ENCODE measurements around the gene B3GALT4. TPM values are rescaled to one million over a fixed set of nuclear protein-coding genes. Genes with fewer than 3 reads are reported as not detected.
A peak's percentile ranks its signal among the peaks of the same experiment; 100 is the strongest.

B3GALT4 gene
- total and polyA plus RNA-seq, 2 of the 13 experiments (the other 11 are each of a cell fraction or from before 2014, with no cell fraction given), result 0.04 to 0.27 TPM

DNA sequence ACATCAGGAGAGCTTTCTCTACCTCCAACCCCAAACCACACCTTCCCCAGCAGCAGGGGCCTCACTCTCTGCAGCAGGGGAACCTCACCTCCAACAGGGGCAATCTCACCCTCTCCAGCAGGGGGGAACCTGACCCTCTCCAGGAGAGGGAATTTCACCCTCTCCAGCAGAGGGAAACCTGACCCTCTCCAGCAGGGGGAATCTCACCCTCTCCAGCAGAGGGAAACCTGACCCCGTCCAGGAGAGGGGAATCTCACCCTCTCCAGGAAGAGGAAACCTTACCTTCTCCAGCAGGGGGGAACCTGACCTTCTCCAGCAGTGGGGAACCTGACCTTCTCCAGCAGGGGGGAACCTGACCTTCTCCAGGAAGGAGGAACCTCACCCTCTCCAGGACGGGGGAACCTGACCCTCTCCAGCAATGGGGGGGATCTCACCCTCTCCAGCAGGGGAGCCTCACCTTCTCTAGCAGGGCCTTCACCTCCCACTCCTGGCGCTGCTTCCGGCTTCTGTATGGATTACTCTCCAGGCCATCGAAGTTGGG lies 3.1 kb downstream of the B3GALT4 start (continued):
- TF ChIP-seq RAD21 (CRISPR knock-in tag; IDR thresholded peaks at IDR 0.05) (peak; percentile 96), TCF7 (IDR thresholded peaks at IDR 0.05; ENCODE audit: low read depth) (no peak), RXRB (CRISPR knock-in tag; IDR thresholded peaks at IDR 0.05; ENCODE audit: borderline replicate concordance) (peak; percentile 26; the same call in 1 of the 2 replicates), ZMYM3 (CRISPR knock-in tag; IDR thresholded peaks at IDR 0.05) (no peak), XBP1 (CRISPR knock-in tag; IDR thresholded peaks at IDR 0.05) (no peak), MAFF (IDR thresholded peaks at IDR 0.05; ENCODE audit: low read depth, low read length) (no peak), ZNF597 (CRISPR knock-in tag; IDR thresholded peaks at IDR 0.05) (no peak), PLSCR1 (CRISPR knock-in tag; IDR thresholded peaks at IDR 0.05; ENCODE audit: borderline replicate concordance) (no peak), PPARG (CRISPR knock-in tag; conservative IDR thresholded peaks at IDR 0.05) (no peak), HOXA3 (CRISPR knock-in tag; IDR thresholded peaks at IDR 0.05) (peak; percentile 69; the same call in 1 of the 2 replicates), PHF20 (CRISPR knock-in tag; IDR thresholded peaks at IDR 0.05) (0 out of 2 replicates have a peak, but pooled peaks have one; percentile 37), SIX4 (CRISPR knock-in tag; IDR thresholded peaks at IDR 0.05) (peak; percentile 89), ZNF564 (CRISPR knock-in tag; IDR thresholded peaks at IDR 0.05) (no peak), ZNF724P (CRISPR knock-in tag; IDR thresholded peaks at IDR 0.05; ENCODE audit: borderline replicate concordance) (no peak), NONO (IDR thresholded peaks at IDR 0.05) (no peak), NONO (CRISPR knock-in tag; conservative IDR thresholded peaks at IDR 0.05) (0 out of 2 replicates have a peak, but pooled peaks have one; percentile 40), RBFOX2 (IDR thresholded peaks at IDR 0.05; ENCODE audit: low read depth, low read length) (no peak), FOXO1 (CRISPR knock-in tag; IDR thresholded peaks at IDR 0.05) (no peak), ZNF639 (CRISPR knock-in tag; conservative IDR thresholded peaks at IDR 0.05) (no peak)
- TF ChIP-seq, protein P1, sequence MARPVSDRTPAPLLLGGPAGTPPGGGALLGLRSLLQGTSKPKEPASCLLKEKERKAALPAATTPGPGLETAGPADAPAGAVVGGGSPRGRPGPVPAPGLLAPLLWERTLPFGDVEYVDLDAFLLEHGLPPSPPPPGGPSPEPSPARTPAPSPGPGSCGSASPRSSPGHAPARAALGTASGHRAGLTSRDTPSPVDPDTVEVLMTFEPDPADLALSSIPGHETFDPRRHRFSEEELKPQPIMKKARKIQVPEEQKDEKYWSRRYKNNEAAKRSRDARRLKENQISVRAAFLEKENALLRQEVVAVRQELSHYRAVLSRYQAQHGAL (CRISPR knock-in tag; IDR thresholded peaks at IDR 0.05; ENCODE audit: not compliant biosample characterization), result no peak
- TF ChIP-seq, protein P2, sequence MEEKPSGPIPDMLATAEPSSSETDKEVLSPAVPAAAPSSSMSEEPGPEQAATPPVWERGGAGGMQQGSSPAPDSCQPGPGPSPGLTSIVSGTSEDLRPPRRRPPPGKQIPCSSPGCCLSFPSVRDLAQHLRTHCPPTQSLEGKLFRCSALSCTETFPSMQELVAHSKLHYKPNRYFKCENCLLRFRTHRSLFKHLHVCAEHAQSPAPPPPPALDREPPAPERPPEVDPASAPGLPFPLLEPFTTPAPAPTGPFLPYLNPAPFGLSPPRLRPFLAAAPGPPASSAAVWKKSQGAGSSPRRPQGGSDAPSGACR (CRISPR knock-in tag; IDR thresholded peaks at IDR 0.05), result peak; percentile 82
- TF ChIP-seq, protein P3, sequence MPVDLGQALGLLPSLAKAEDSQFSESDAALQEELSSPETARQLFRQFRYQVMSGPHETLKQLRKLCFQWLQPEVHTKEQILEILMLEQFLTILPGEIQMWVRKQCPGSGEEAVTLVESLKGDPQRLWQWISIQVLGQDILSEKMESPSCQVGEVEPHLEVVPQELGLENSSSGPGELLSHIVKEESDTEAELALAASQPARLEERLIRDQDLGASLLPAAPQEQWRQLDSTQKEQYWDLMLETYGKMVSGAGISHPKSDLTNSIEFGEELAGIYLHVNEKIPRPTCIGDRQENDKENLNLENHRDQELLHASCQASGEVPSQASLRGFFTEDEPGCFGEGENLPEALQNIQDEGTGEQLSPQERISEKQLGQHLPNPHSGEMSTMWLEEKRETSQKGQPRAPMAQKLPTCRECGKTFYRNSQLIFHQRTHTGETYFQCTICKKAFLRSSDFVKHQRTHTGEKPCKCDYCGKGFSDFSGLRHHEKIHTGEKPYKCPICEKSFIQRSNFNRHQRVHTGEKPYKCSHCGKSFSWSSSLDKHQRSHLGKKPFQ (CRISPR knock-in tag; IDR thresholded peaks at IDR 0.05; ENCODE audit: insufficient replicate concordance), result no peak
- TF ChIP-seq, protein P4, sequence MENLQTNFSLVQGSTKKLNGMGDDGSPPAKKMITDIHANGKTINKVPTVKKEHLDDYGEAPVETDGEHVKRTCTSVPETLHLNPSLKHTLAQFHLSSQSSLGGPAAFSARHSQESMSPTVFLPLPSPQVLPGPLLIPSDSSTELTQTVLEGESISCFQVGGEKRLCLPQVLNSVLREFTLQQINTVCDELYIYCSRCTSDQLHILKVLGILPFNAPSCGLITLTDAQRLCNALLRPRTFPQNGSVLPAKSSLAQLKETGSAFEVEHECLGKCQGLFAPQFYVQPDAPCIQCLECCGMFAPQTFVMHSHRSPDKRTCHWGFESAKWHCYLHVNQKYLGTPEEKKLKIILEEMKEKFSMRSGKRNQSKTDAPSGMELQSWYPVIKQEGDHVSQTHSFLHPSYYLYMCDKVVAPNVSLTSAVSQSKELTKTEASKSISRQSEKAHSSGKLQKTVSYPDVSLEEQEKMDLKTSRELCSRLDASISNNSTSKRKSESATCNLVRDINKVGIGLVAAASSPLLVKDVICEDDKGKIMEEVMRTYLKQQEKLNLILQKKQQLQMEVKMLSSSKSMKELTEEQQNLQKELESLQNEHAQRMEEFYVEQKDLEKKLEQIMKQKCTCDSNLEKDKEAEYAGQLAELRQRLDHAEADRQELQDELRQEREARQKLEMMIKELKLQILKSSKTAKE (CRISPR knock-in tag; IDR thresholded peaks at IDR 0.05; ENCODE audit: borderline replicate concordance), result no peak
